ENCODE data around the gene FAM131A.

GRCh38 chr3:184300378-184300720, 37.1 kb upstream of the FAM131A start:
- no peak for TF ChIP-seq SP1 (IDR thresholded peaks at IDR 0.05)
- no peak for TF ChIP-seq ZNF384 (IDR thresholded peaks at IDR 0.05)
- no peak for TF ChIP-seq FOXA1 (IDR thresholded peaks at IDR 0.05)
- TF ChIP-seq FOXM1 (IDR thresholded peaks at IDR 0.05; ENCODE audit: borderline replicate concordance), result no peak
- no peak for TF ChIP-seq ELF4 (IDR thresholded peaks at IDR 0.05)
- no peak for TF ChIP-seq BHLHE40 (IDR thresholded peaks at IDR 0.05; ENCODE audit: borderline replicate concordance)
- no peak for TF ChIP-seq ARNT (IDR thresholded peaks at IDR 0.05)
- no peak for TF ChIP-seq FOXK2 (IDR thresholded peaks at IDR 0.05)
- TF ChIP-seq SUZ12 (IDR thresholded peaks at IDR 0.05), result no peak
- TF ChIP-seq HDGF (IDR thresholded peaks at IDR 0.05; ENCODE audit: borderline replicate concordance), result no peak
- no peak for TF ChIP-seq NFRKB (IDR thresholded peaks at IDR 0.05)
- TF ChIP-seq L3MBTL2 (conservative IDR thresholded peaks at IDR 0.05), result no peak
- TF ChIP-seq TARDBP (IDR thresholded peaks at IDR 0.05), result no peak
